ENCODE results near the gene OR51B6.
A peak's percentile ranks its signal among the peaks of the same experiment; 100 is the strongest.
"Not testable (repeated sequence)": the region's sequence is repeated elsewhere in the genome, so short reads cannot be mapped to it uniquely, and the experiment has no call there.

Gene OR51B6

DNA sequence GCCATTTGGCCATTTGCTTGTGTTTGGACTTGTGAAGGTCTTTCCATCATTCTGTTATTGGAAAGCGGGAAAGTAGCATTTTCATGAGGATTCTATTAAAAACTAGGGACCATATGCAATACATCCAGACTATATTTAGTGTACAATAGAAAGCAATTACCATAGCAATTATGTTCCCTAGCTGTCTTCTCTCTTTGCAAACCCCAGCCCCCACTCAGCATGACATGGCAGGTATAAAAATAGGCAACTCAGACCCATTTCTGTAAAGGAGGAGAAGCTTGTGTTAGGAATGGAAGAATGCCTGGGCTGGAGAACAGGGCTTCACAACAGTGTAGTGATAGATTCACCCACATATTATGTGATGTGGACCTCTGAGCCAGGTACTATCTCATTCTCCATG, 12.4 kb downstream of the OR51B6 start:
- DNase-seq (ENCODE audit: low spot score) (no peak), FAIRE-seq (no peak)

DNA sequence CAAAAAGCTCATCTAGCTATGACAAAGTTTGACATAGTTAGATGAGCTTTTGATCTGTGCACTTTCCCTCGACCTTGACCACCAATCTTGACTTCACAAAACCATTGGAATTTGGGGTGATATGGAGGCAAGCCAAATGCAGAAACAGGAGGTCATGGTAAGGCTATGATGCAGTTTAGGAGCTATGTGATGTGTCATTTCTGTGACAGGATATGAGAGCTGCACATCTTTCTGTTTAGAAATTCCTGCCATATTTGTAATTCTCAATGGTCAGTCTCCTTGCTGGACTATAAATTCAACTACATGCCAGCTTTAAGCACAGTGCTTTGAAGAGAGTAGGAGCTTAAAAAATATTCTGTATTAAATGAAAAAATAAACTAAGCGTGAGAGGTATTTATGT, 12.9 kb downstream of the OR51B6 start:
- no peak for FAIRE-seq
- peak; percentile 40 for DNase-seq (ENCODE audit: low spot score)

GRCh38 chr11:5366365-5366764, 15.1 kb downstream of the OR51B6 start:
- not testable (repeated sequence) for DNase-seq (ENCODE audit: low spot score); FAIRE-seq

GRCh38 chr11:5366856-5367255, 15.5 kb downstream of the OR51B6 start:
- DNase-seq (ENCODE audit: low spot score) (no peak), FAIRE-seq (peak; percentile 32)

GRCh38 chr11:5367448-5368074, 16.3 kb downstream of the OR51B6 start:
- no peak for DNase-seq (ENCODE audit: low spot score)
- FAIRE-seq, result no peak

- DNase-seq (ENCODE audit: low spot score) (no peak), FAIRE-seq (no peak)
Measured at GRCh38 chr11:5368502-5369043, 17.3 kb downstream of the OR51B6 start.

GRCh38 chr11:5369789-5370188, 18.5 kb downstream of the OR51B6 start:
- DNase-seq (ENCODE audit: low spot score) (no peak), FAIRE-seq (no peak)

DNA sequence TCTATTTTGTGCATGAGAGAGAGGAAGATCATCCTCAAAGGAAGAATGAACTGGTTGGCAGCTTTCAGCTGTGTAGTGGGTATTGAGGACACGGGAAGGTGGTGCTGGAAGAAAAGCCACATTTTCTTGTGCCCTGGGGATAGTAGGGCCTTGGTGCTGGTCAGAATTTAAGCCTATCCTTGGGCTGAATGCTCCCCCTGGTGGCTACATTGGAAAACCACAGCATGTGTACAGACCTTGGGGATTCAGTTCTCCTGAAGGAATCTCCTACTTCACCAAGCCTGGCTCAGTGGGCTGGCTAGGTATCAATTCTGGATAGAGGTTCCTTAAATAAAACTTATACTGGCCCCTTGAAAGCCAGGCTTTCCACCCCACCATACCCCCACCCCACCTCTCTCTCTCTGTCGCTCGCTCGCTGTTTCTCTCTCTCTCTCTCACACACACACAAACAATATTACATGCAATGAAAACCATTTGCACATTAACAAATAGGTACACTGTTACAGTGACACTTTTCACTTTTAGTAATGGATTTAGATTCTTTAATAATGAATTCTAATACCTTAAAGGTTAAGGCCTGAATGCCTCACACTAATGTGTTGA, 29.5 kb downstream of the OR51B6 start:
- FAIRE-seq, result peak; percentile 40
- DNase-seq (ENCODE audit: low spot score), result peak; percentile 71

DNA sequence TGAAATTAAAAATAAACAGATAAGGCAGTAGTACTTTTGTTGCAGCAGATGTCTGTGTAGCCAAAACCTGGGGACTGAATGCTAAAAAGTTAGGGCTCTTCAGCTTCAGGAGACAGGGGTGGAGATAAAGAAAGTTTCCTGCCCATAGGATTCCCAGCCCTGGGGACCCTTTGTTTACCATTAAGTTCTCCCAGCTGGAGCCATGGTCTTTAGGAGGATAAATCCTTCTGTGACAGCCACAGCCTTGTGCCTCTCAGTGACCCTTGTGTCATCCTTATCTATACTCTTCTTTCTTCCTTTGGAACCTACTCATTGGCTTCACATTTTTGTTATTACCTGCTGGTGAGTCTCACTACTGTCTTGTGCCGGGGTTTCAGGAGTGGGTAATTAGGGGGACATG, 32.3 kb downstream of the OR51B6 start, which contains the start of gene OR51M1:
Gene OR51M1 (plus strand): TSS at position 237 of the 400 bp plus-strand sequence. CDS start 5,587 bp downstream, outside the sequence.
- no peak for DNase-seq (ENCODE audit: low spot score)
- no peak for FAIRE-seq

DNA sequence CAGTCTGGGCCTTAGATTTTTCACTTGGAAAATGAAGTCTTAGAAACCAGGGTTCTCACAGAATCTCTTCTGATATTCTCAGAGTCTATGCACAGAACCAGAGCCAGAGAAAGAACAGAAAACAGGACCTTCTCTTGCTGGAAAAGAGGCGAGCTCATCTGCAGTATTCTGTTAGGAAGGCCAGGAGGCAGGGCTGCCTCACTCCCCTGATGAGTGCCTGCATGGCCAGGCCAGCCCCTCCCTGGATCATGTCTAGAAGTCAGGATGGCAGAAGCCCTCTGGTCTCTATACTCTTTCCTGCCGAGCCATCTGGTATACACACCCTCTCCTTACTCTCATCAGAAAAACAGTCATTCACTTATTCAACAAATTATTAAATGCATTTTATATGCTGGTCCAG, 33.0 kb downstream of the OR51B6 start:
- FAIRE-seq, result no peak
- no peak for DNase-seq (ENCODE audit: low spot score)

DNA sequence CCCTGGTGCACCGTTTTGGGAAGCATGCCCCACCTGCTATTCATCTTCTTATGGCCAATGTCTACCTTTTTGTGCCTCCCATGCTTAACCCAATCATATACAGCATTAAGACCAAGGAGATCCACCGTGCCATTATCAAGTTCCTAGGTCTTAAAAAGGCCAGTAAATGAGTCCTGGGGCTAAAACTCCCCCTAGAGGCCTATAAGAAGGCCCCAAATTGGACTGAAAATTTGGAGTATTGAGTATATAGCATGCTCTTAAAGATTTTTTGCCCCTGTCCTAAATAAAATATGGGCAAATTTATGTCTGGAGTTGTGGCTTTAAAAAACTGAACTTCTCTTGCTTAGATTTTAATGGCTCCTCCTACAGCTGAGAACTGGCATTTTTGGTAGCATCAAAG, 38.9 kb downstream of the OR51B6 start:
- FAIRE-seq (no peak), DNase-seq (ENCODE audit: low spot score) (no peak)

DNA sequence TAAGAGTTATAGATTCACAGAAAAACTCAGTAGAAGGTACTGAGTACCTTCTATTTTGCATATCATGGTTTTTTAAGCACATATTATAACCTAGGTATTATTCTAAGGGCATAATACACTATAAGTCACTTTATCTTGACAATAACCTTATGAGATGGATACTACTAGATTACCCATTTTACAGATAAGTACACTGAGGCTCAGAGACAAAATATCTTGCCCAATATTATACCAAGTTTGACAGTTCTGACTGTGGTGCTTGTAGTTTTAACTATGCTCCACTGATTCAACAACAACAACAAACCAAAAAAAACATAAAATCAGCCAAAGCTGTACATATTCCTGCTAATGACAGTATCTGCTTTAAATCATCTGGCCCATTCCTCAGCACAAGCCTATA, 42.8 kb downstream of the OR51B6 start:
- FAIRE-seq, result no peak

DNA sequence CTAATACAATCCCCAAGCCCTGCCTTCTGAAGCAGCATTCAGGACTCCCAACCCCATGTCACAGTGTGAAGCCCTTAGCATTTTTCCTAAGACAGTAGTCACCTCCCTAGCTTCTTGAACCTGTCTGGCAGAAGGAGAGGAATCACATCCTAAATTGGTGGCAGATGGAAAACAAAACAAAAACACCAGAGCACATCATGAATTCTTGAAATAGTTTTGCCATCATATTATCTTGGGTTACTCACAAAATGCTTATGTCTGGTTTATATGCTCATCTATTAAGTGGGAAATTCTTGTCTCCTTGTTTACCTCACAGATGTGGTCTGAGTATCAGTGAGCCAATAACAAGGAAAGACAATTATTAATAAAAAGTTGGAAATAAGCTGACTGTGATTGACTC, 47.6 kb downstream of the OR51B6 start:
- no peak for FAIRE-seq
- DNase-seq (ENCODE audit: low spot score), result no peak

More for the DNA sequence above, 42.8 kb downstream of the OR51B6 start:
- DNase-seq (ENCODE audit: low spot score), result no peak

Data from urothelium cell line (cell line).